Stimulated activated CD4-positive, alpha-beta T cell treated with anti-CD3 and anti-CD28 coated beads, TNF-alpha, amount 100 ng/mL, for 4 hours (primary cell): ENCODE results near the gene TMEM175.

Experiments
- DNase-seq, 3 experiments: peaks; one replicate each; pipeline ENCODE4 v3.0.0-alpha.2; 2020; ENCODE audit warnings: low read depth in 3 of 3

The TMEM175 gene

GRCh38 chr4:1002631-1003251 lies 70.5 kb downstream of the TMEM175 start:
- no peak for DNase-seq

GRCh38 chr4:1003271-1004070 lies 71.2 kb downstream of the TMEM175 start:
- DNase-seq = no peak

GRCh38 chr4:1004071-1004418 lies 71.8 kb downstream of the TMEM175 start:
- no peak for DNase-seq

GRCh38 chr4:1004557-1005485 lies 72.6 kb downstream of the TMEM175 start:
- DNase-seq = no peak

- no peak for DNase-seq
These were observed 74.6 kb downstream of the TMEM175 start for GRCh38 chr4:1006856-1007255.
